Measurements from ENCODE around the gene YDJC.
"Not testable (repeated sequence)": the region's sequence is repeated elsewhere in the genome, so short reads cannot be mapped to it uniquely, and the experiment has no call there.

The YDJC gene

GRCh38 chr22:21651521-21652009 is 21.7 kb upstream of the YDJC start:
- DNase-seq (ENCODE audit: low spot score) = peak; percentile 31

- DNase-seq (ENCODE audit: low spot score) = no peak
Measured at GRCh38 chr22:21650823-21651520, 21.1 kb upstream of the YDJC start.

DNA sequence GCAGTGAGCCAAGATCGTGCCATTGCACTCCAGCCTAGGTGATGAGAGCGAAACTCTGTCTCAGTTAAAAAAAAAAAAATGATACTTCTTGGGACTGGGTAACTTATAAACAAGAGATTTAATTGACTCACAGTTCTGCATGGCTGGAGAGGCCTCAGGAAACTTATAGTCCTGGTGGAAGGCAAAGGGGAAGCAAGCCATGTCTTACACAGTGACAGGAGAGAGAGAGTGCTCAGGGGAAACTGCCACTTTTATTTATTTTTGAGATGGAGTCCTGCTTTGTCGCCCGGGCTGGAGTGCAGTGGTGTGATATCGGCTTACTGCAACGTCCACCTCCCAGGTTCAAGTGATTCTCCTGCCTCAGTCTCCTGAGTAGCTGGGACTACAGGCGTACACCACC is 20.5 kb upstream of the YDJC start:
- DNase-seq (ENCODE audit: low spot score) = no peak

DNA sequence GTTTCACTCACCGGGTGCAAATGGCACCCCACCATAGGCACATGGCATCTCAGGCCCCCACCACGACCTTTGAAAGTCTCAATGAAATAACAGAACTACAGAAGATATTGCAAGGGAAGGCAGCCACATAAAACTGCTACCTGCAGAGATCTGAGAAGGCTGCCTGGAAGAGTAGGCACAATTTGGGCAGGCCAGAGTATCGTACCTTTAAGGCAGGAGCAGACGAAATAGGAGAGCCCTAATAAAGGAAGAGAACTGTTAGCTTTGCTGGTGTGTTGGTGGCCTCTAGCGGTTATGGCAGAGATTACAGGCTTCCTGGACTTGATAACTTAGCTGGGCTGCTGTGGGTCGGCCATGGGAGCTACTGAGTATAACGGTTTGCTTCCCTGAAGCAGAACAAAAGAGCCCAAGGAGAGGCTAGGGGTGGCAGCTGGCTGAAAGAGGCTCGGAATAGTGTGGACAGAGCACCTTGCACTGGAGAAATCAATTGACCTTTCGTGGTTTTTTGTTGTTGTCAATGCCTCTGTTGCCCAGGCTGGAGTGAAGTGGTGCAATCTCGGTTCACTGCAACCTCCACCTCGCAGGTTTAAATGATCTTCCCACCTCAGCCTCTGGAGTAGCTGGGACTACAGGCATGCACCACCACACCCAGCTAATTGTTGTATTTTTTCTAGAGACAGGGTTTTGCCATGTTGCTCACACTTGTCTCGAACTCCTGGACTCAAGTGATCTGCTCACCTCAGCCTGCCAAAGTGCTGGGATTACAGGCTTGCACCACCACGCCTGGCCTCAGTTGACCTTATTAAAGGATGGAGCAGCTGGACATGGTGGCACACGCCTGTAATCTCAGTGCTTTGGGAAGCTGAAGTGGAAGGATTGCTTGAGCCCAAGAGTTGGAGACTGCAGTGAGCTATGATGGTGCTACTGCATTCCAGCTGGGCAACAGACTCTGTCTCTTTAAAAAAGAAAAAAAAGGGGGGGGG is 17.1 kb upstream of the YDJC start:
- DNase-seq (ENCODE audit: low spot score) = peak; percentile 73

DNA sequence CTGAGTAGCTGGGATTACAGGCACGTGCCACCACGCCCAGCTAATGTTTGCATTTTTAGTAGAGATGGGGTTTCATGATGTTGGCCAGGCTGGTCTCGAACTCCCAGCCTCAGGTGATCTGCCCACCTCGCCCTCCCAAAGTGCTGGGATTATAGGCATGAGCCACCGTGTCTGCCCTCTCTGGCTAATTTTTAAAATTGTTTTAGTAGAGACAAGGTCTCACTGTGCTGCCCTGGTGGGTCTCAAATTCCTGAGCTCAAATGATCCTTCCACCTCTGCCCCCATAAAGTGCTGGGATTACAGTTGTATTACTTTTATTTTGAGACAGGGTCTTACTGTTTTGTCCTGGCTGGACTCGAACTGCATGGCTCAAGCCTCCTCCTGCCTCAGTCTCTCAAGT is 15.7 kb upstream of the YDJC start:
- not testable (repeated sequence) for DNase-seq (ENCODE audit: low spot score)

GRCh38 chr22:21643533-21644357 is 13.9 kb upstream of the YDJC start:
- DNase-seq (ENCODE audit: low spot score) = no peak

- peak; percentile 78 for DNase-seq (ENCODE audit: low spot score)
Measured at GRCh38 chr22:21642584-21643448, 13.0 kb upstream of the YDJC start.

DNA sequence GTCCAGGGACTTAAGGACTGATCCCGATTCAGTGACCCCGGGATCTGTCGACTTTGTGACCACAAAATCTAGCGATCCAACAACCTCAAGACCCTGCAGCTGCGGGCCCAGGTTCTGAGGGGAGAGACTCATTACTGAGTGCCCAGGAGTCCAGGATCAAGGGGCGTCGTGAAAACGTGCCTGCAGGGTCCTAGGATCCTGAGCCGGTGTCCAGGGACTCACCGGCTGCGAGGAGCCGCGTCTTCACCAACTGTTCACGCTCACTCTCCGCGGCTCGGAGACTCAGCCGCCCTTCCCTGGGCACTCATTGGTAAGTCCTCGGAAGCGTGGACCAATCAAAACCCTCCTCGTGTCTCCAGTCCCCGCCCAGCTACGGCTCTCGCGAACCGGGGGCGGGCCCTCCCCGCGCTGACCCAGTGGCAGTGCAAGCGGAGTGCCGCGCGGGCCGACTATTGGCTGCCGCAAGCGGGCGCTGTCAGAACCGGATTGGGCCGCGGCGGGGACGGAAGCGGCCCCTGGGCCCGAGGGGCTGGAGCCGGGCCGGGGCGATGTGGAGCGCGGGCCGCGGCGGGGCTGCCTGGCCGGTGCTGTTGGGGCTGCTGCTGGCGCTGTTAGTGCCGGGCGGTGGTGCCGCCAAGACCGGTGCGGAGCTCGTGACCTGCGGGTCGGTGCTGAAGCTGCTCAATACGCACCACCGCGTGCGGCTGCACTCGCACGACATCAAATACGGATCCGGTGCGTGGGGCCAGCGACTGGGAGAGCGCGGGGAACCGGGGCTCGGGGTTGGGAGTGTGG is 12.2 kb upstream of the YDJC start, which contains the start of gene SDF2L1:
Gene SDF2L1, plus strand, starts transcription at position 514 of the 795 bp plus-strand sequence. Its CDS starts 35 bp downstream, at position 549.
- DNase-seq (ENCODE audit: low spot score) = peak; percentile 98

GRCh38 chr22:21641417-21641788 is 11.6 kb upstream of the YDJC start:
- DNase-seq (ENCODE audit: low spot score) = peak; percentile 74

DNA sequence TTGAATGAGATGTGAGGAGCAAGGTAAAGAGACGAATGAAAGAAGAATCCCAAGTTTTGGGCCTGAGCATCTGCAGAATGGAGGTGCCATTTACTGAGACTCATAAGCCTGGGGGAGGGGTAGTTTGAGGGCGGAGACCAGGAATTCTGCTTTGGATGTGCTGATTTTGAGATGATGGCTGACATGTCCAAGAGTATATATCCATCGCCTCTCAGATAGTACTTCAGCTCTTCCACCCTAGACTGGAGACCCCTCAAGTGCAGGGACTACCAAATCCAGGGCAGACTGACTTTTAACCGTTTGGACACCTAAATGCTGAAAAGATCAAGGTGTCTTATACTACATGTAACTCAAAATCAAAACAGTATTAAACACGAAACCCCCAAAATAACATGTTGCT is 11.0 kb upstream of the YDJC start:
- DNase-seq (ENCODE audit: low spot score) = no peak

DNA sequence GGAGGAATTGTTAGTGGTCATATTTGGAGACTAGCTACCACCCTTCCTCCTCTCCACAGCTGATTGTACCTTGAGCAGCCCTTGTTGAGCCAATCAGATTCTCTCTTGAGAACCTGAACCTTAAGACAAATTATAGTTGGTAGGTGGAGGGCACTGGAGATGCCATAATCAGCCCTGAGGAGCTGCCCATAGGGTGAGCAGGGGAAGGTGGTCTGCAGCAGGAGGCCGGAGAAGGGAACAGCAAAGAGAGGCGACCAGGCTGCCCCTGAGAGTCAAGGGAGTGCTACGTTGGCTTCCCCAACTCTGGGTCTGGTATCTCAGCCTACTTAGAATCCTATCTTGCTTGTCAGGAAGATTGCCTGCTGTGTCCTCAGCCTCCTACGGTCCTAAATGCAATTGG is 9.5 kb upstream of the YDJC start:
- DNase-seq (ENCODE audit: low spot score) = no peak

DNA sequence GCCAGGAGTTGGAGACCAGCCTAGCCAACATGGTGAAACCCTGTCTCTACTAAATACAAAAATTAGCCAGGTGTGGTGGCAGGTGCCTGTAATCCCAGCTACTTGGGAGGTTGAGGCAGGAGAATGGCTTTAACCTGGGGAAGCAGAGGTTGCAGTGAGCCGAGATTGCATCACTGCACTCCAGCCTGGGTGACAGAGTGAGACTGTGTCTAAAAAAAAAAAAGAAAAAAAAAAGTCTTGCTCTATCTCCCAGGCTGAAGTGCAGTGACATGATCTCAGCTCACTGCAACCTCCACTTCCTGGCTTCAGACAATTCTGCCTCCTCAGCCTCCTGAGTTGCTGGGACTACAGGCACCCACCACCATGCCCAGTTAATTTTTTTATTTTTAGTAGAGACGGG is 7.6 kb upstream of the YDJC start:
- DNase-seq (ENCODE audit: low spot score) = not testable (repeated sequence)

DNA sequence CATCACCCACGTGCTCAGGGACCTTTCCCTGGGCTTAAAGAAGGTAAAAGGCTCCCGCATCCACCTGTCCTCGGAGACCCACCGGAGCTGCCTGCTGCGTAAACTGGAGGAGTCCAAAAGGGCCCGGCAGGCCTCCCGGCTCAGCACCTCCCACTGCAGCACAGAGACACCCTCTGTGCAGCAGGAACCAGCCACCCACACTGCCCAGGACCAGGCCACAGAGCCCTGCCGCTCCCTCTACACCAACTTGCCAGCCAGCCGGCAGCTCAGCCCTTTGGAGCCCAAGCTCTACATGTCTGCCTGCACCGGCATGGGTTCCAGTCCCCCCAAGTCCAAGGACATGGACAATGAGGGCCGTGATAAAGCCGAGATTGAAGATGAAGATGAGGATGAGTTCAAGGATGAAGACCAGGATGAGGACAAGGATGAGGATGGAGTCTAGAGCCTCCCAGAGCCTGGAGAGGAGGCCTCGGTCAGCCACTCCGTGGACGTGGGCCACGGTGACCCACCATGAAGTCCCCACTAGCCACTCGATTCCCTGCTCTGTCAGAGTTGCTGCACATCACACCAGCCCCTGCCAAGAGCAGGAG is 6.9 kb upstream of the YDJC start:
- no peak for DNase-seq (ENCODE audit: low spot score)

DNA sequence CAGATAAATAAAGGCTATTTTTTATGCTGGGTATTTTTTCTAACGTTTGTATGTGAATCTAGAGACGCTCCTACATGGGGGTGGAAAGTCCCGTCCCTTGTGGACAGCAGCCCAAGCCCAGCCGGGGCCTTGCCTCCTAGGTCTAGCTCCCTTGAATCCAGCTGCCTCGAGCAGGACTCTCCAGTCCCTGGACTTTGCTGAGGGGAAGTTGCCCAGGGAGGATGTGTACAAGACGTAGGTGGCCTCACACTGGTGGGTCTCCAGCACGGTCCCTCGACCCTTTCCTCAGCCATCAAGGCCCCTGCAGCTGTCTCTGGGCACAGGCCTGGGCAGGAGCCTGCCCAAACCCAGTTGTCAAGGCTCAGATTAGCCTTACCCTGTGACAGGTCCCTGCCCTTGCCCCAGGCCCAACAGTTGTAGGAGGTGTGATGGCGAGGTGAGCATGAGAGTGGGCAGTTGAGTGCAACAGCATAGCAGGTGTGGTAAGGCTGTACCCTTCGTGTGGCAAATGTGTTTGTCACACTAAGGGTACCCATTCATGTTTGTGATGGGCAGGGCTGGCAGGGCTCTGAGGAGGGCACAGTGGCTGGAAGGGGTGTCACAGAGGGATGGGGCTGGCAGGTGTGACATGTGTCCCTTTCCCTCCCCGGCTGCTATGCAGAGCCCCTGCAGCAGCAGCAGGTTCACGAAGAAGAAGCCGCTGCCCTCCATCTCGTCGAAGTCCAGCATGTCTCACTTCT is 6.1 kb upstream of the YDJC start:
- DNase-seq (ENCODE audit: low spot score) = no peak

- no peak for DNase-seq (ENCODE audit: low spot score)
Measured at GRCh38 chr22:21634844-21635243, 5.0 kb upstream of the YDJC start.

DNA sequence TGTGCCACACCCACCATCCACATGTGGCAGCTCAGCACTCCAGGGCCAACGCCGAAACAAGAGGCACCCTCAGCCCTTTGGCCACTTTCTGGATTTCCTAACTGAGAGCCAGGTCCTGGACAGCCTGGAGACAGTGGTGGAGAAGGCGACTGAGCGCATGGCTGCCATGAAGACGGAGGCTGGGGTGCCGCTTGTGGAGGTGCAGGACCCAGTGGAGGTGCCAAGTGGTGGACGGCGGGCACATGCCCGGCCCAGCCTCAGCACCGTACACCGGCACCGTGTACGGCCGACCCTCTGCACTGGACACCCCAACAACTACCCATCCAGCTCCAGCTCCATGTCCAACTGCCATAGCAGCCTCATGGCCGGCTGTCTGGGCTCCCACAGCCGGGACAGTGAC is 4.3 kb upstream of the YDJC start:
- DNase-seq (ENCODE audit: low spot score) = no peak

DNA sequence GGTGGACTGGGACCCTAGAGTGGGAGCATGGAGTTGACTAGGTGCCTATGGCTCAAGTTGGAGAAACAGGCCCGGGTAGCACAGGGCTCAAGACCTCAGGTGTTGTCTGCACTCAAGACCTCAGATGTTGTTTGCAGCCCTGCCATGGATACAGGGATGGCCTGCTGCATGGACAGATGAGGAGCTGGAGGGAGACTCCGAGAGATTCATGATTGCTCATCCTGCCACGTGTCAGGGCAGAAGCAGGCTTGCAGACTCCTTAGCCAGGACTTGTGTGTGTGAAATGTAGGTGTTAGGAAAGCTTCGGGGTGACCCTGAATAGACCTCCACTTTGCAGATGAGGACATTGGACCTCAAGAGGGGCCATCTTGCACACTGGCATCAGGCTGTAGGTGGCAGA is 3.7 kb upstream of the YDJC start:
- no peak for DNase-seq (ENCODE audit: low spot score)

DNA sequence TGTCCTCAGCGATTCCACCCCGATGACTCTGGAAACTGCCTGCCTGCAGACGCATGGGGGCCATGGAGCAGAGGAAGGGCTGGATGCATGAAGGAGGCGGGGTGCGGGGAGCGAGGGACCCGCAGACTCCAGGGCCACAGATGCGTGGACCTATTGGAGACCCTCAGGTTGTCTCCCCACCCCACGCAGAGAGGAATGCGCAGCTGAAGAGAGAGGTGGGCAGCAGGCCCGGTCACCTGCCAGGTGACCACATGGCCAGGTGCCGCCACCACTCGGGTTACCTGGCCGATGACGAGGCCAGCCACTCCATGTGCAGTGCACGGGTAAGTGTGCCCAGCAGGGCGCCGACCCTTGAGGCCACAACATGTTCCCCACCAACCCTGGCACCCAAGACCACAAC is 3.1 kb upstream of the YDJC start:
- DNase-seq (ENCODE audit: low spot score) = no peak

DNA sequence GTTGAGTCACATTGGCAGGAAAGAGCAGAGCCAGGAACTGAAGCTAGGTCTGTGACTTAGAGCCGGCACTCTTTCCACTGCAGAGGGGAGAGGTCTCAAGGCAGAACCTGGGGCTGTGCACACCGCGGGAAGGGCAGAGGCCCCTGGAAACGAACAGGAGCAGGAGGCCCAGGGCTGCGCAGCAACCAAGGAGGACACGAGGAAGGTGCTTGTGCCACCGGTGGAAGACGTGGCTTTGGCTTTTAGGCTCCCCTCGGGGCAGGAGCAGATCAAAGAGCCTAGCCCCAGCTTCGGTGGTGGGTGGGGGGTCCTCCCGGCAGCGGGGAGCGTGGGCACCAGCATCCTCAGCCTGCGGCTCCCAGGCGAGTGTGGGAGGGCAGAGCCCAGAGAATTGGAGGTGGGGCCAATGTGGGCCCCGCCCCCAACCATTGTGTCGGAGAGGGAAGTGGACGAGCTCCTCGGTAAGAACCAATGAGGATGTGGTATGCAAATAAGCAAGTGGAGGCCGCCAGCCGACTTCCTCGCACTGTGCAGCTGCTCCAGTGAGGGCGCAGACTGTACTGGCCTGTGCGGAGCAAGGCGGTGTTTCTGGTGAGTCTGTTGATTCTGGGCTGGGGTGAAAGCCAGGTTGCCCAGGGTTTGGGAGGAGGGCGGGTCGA is 2.5 kb upstream of the YDJC start, which contains the start of gene CCDC116:
Gene CCDC116, plus strand, starts transcription at position 524 of the 659 bp plus-strand sequence. CDS start 422 bp downstream, outside the sequence.
- DNase-seq (ENCODE audit: low spot score) = no peak

Measured in HuH-7.5 (cell line).